Adrenal gland (tissue), 5 donors: ENCODE data around the gene XAGE3.

ENCODE experiments used
- POLR2A ChIP-seq, 2 donors: fragments of 450-650 bp; IDR thresholded peaks; one replicate each; pipeline ENCODE4 v1.6.1; 2017; ENCODE audit warnings: antibody characterized with exemption in 2 of 2, mild to moderate bottlenecking in 2 of 2, moderate library complexity in 1 of 2
- TF ChIP-seq, protein P1 (sequence below), 6 experiments: fragments of 450-650 bp in 4 of 6; fragments of 200-600 bp in 2 of 6; sonication (generic) in 1 of 6; IDR thresholded peaks; 1 replicate in 5 of 6; 2 replicates in 1 of 6; pipeline versions ENCODE4 v1.5.1 to v1.8.0; 2016 to 2021; ENCODE audit warnings: antibody characterized with exemption in 6 of 6, mild to moderate bottlenecking in 2 of 6, moderate library complexity in 1 of 6
- donor health status: DM: no; HTN: no; CAD: no.

DNA sequence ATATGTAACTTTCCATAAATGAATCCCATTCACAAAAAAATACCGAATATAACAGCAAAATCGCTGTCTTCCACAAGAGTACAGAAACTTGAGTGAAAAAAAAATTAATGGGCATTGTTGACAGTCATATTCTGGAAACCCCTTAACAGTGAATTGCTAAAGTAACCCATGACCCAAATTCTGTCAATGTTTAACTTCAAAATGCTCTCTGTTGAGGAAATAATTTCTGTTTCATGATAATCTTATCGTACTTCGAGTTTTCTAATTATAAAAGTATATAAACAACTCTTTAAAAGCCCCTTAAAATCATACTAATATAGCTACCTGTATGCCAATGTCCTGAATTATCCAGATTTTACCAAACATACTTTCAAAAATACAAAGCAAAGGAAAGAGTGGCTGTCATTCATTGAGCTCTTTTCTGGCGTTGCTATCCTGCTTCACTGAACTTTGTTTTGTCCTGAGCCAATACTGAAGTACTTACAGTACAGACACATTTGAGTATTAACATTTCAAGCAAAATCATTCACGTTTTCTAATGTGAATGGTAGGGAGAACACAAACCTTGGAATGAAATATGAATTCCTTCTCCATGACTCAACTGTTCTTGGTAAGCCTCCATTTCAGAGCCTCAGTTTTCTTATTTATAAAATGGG, 2.4 kb downstream of the XAGE3 start:
- TF ChIP-seq POLR2A (IDR thresholded peaks at IDR 0.05), result no peak
- TF ChIP-seq, protein P1, sequence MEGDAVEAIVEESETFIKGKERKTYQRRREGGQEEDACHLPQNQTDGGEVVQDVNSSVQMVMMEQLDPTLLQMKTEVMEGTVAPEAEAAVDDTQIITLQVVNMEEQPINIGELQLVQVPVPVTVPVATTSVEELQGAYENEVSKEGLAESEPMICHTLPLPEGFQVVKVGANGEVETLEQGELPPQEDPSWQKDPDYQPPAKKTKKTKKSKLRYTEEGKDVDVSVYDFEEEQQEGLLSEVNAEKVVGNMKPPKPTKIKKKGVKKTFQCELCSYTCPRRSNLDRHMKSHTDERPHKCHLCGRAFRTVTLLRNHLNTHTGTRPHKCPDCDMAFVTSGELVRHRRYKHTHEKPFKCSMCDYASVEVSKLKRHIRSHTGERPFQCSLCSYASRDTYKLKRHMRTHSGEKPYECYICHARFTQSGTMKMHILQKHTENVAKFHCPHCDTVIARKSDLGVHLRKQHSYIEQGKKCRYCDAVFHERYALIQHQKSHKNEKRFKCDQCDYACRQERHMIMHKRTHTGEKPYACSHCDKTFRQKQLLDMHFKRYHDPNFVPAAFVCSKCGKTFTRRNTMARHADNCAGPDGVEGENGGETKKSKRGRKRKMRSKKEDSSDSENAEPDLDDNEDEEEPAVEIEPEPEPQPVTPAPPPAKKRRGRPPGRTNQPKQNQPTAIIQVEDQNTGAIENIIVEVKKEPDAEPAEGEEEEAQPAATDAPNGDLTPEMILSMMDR (IDR thresholded peaks at IDR 0.05), result no peak
